HEK293 (cell line): ENCODE results near the gene ILK.

Source experiments
- BCL11B ChIP-seq: fragments of 450-650 bp; formaldehyde crosslinking; IDR thresholded peaks from 2 replicates; pipeline ENCODE4 v1.5.1; 2016; ENCODE audit warnings: low read depth, missing biosample characterization, missing genetic modification characterization
- RBAK ChIP-seq: fragments of 450-650 bp; formaldehyde crosslinking; IDR thresholded peaks from 2 replicates; pipeline ENCODE4 v1.5.1; 2016; ENCODE audit warnings: missing biosample characterization, missing genetic modification characterization
- SCRT1 ChIP-seq: fragments of 450-650 bp; formaldehyde crosslinking; IDR thresholded peaks from 2 replicates; pipeline ENCODE4 v1.5.1; 2016; ENCODE audit warnings: missing biosample characterization, missing genetic modification characterization, borderline replicate concordance
- SP2 ChIP-seq: fragments of 450-650 bp; formaldehyde crosslinking; IDR thresholded peaks from 2 replicates; pipeline ENCODE4 v1.5.1; 2016; ENCODE audit warnings: missing biosample characterization, missing genetic modification characterization
- ZFP37 ChIP-seq: fragments of 450-650 bp; formaldehyde crosslinking; IDR thresholded peaks from 2 replicates; pipeline ENCODE4 v1.5.1; 2016; ENCODE audit warnings: missing biosample characterization, missing genetic modification characterization
- ZFP41 ChIP-seq: fragments of 450-650 bp; formaldehyde crosslinking; IDR thresholded peaks from 2 replicates; pipeline ENCODE4 v1.5.1; 2016; ENCODE audit warnings: missing biosample characterization, missing genetic modification characterization, borderline replicate concordance
- ZNF138 ChIP-seq: fragments of 450-650 bp; formaldehyde crosslinking; IDR thresholded peaks from 2 replicates; pipeline ENCODE4 v1.5.1; 2016; ENCODE audit warnings: missing biosample characterization, missing genetic modification characterization, borderline replicate concordance
- ZNF23 ChIP-seq: fragments of 450-650 bp; formaldehyde crosslinking; IDR thresholded peaks from 2 replicates; pipeline ENCODE4 v1.5.1; 2016; ENCODE audit warnings: missing biosample characterization, missing genetic modification characterization, borderline replicate concordance
- ZNF433 ChIP-seq: fragments of 450-650 bp; formaldehyde crosslinking; IDR thresholded peaks from 2 replicates; pipeline ENCODE4 v1.5.1; 2016; ENCODE audit warnings: missing biosample characterization, missing genetic modification characterization, low read depth
- ZNF561 ChIP-seq: fragments of 450-650 bp; IDR thresholded peaks from 2 replicates; pipeline ENCODE4 v1.5.1; 2018; ENCODE audit warnings: missing biosample characterization, missing genetic modification characterization, borderline replicate concordance
- ZNF596 ChIP-seq: fragments of 450-650 bp; IDR thresholded peaks from 2 replicates; pipeline ENCODE4 v1.5.0; 2018; ENCODE audit warnings: missing biosample characterization, mild to moderate bottlenecking, missing genetic modification characterization, moderate library complexity
- ZNF600 ChIP-seq: fragments of 450-650 bp; formaldehyde crosslinking; IDR thresholded peaks from 2 replicates; pipeline ENCODE4 v1.5.1; 2016; ENCODE audit warnings: missing biosample characterization, missing genetic modification characterization
- ZNF658 ChIP-seq: fragments of 450-650 bp; formaldehyde crosslinking; IDR thresholded peaks from 2 replicates; pipeline ENCODE4; 2016; ENCODE audit warnings: missing biosample characterization, missing genetic modification characterization
- ZNF701 ChIP-seq: fragments of 450-650 bp; formaldehyde crosslinking; IDR thresholded peaks from 2 replicates; pipeline ENCODE4 v1.5.1; 2016; ENCODE audit warnings: missing biosample characterization, missing genetic modification characterization
- ZNF791 ChIP-seq: fragments of 450-650 bp; formaldehyde crosslinking; IDR thresholded peaks from 2 replicates; pipeline ENCODE4 v1.5.1; 2016; ENCODE audit warnings: missing biosample characterization, missing genetic modification characterization
- ZXDB ChIP-seq: fragments of 450-650 bp; formaldehyde crosslinking; IDR thresholded peaks from 2 replicates; pipeline ENCODE4 v1.5.1; 2016; ENCODE audit warnings: missing biosample characterization, missing genetic modification characterization
- TF ChIP-seq, protein P1 (sequence below): fragments of 450-650 bp; formaldehyde crosslinking; IDR thresholded peaks from 2 replicates; pipeline ENCODE4 v1.5.1; 2016; ENCODE audit warnings: missing biosample characterization, missing genetic modification characterization
- TF ChIP-seq, protein P2 (sequence below): fragments of 450-650 bp; formaldehyde crosslinking; IDR thresholded peaks from 2 replicates; pipeline ENCODE4; 2016; ENCODE audit warnings: missing biosample characterization, missing genetic modification characterization
- TF ChIP-seq, protein P3 (sequence below): fragments of 450-650 bp; formaldehyde crosslinking; IDR thresholded peaks from 2 replicates; pipeline ENCODE4 v1.5.1; 2016; ENCODE audit warnings: missing biosample characterization, missing genetic modification characterization
- TF ChIP-seq, protein P4 (sequence below): fragments of 450-650 bp; IDR thresholded peaks from 2 replicates; pipeline ENCODE4 v1.5.1; 2018; ENCODE audit warnings: missing biosample characterization, missing genetic modification characterization
- TF ChIP-seq, protein P5 (sequence below): fragments of 450-650 bp; formaldehyde crosslinking; IDR thresholded peaks from 2 replicates; pipeline ENCODE4 v1.5.1; 2016; ENCODE audit warnings: missing biosample characterization, missing genetic modification characterization, low read depth
- TF ChIP-seq, protein P6 (sequence below): fragments of 450-650 bp; formaldehyde crosslinking; IDR thresholded peaks from 2 replicates; pipeline ENCODE4 v1.5.1; 2017; ENCODE audit warnings: missing biosample characterization, missing genetic modification characterization
- TF ChIP-seq, protein P7 (sequence below): fragments of 450-650 bp; formaldehyde crosslinking; IDR thresholded peaks from 2 replicates; pipeline ENCODE4 v1.5.1; 2017; ENCODE audit warnings: missing biosample characterization, mild to moderate bottlenecking, missing genetic modification characterization, moderate library complexity
- TF ChIP-seq, protein P8 (sequence below): fragments of 450-650 bp; formaldehyde crosslinking; IDR thresholded peaks from 2 replicates; pipeline ENCODE4 v1.5.1; 2016; ENCODE audit warnings: missing biosample characterization, missing genetic modification characterization

Gene ILK

DNA sequence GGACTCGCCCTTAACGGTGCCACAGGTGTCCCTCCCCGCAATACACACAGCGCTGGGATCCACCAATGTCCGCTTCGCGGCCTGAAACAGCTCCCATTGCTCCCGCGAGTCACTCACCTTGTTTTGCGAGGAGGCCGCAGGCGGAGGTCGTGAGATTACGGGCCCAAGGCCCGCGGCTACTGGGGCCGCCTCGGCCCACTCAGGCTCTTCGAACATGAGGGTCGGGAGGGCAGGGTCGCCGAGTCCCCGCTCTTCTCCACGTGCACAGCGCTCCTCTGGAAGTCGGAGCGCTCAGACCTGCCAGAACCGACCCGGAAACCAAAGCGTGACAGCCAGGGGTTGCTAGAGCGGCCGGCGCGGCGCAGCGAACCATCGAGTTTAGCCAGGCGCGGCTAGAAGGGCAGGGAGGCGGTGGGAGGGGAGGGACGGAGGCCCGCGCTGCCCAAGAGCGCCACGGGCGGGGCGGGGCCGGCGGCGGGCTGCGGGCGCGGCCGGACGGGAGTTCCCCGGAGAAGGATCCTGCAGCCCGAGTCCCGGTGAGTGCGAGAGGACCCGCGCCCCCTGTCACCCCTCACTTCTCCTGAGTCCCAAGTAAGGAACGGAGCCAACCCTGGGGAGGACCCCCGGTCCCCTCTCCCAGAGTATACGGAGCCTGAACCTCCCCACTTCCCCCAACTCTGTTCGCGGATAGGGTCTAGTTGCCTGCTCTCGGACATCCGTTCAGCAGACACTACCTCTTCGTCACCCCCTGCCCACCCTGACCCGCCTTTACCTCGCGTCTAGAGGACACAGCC is at the start of gene ILK, which contains the start of gene RRP8 (continued):
- TF ChIP-seq SP2 (tag by site-specific recombination) (peak; percentile 70), ZNF658 (no peak), ZFP41 (tag by site-specific recombination) (no peak), ZNF701 (tag by site-specific recombination) (no peak), ZNF433 (tag by site-specific recombination) (no peak), ZNF561 (tag by site-specific recombination) (peak; percentile 64; the same call in 1 of the 2 replicates), ZNF23 (tag by site-specific recombination) (no peak), SCRT1 (tag by site-specific recombination) (peak; percentile 85), ZNF791 (no peak), ZFP37 (tag by site-specific recombination) (peak; percentile 65; the same call in 1 of the 2 replicates), ZNF600 (tag by site-specific recombination) (peak; percentile 84), ZXDB (tag by site-specific recombination) (peak; percentile 68), ZNF138 (no peak), BCL11B (tag by site-specific recombination) (no peak), ZNF596 (tag by site-specific recombination) (peak; percentile 11; the same call in 1 of the 2 replicates), RBAK (tag by site-specific recombination) (no peak)
- TF ChIP-seq, protein P1, sequence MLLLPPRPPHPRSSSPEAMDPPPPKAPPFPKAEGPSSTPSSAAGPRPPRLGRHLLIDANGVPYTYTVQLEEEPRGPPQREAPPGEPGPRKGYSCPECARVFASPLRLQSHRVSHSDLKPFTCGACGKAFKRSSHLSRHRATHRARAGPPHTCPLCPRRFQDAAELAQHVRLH (tag by site-specific recombination): 0 out of 2 replicates have a peak, but pooled peaks have one; percentile 44
- TF ChIP-seq, protein P2, sequence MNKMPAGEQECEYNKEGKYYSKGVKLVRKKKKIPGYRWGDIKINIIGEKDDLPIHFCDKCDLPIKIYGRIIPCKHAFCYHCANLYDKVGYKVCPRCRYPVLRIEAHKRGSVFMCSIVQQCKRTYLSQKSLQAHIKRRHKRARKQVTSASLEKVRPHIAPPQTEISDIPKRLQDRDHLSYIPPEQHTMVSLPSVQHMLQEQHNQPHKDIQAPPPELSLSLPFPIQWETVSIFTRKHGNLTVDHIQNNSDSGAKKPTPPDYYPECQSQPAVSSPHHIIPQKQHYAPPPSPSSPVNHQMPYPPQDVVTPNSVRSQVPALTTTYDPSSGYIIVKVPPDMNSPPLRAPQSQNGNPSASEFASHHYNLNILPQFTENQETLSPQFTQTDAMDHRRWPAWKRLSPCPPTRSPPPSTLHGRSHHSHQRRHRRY (tag by site-specific recombination): no peak
- TF ChIP-seq, protein P3, sequence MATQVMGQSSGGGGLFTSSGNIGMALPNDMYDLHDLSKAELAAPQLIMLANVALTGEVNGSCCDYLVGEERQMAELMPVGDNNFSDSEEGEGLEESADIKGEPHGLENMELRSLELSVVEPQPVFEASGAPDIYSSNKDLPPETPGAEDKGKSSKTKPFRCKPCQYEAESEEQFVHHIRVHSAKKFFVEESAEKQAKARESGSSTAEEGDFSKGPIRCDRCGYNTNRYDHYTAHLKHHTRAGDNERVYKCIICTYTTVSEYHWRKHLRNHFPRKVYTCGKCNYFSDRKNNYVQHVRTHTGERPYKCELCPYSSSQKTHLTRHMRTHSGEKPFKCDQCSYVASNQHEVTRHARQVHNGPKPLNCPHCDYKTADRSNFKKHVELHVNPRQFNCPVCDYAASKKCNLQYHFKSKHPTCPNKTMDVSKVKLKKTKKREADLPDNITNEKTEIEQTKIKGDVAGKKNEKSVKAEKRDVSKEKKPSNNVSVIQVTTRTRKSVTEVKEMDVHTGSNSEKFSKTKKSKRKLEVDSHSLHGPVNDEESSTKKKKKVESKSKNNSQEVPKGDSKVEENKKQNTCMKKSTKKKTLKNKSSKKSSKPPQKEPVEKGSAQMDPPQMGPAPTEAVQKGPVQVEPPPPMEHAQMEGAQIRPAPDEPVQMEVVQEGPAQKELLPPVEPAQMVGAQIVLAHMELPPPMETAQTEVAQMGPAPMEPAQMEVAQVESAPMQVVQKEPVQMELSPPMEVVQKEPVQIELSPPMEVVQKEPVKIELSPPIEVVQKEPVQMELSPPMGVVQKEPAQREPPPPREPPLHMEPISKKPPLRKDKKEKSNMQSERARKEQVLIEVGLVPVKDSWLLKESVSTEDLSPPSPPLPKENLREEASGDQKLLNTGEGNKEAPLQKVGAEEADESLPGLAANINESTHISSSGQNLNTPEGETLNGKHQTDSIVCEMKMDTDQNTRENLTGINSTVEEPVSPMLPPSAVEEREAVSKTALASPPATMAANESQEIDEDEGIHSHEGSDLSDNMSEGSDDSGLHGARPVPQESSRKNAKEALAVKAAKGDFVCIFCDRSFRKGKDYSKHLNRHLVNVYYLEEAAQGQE (tag by site-specific recombination): no peak
- TF ChIP-seq, protein P4, sequence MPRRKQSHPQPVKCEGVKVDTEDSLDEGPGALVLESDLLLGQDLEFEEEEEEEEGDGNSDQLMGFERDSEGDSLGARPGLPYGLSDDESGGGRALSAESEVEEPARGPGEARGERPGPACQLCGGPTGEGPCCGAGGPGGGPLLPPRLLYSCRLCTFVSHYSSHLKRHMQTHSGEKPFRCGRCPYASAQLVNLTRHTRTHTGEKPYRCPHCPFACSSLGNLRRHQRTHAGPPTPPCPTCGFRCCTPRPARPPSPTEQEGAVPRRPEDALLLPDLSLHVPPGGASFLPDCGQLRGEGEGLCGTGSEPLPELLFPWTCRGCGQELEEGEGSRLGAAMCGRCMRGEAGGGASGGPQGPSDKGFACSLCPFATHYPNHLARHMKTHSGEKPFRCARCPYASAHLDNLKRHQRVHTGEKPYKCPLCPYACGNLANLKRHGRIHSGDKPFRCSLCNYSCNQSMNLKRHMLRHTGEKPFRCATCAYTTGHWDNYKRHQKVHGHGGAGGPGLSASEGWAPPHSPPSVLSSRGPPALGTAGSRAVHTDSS (tag by site-specific recombination): no peak
- TF ChIP-seq, protein P5, sequence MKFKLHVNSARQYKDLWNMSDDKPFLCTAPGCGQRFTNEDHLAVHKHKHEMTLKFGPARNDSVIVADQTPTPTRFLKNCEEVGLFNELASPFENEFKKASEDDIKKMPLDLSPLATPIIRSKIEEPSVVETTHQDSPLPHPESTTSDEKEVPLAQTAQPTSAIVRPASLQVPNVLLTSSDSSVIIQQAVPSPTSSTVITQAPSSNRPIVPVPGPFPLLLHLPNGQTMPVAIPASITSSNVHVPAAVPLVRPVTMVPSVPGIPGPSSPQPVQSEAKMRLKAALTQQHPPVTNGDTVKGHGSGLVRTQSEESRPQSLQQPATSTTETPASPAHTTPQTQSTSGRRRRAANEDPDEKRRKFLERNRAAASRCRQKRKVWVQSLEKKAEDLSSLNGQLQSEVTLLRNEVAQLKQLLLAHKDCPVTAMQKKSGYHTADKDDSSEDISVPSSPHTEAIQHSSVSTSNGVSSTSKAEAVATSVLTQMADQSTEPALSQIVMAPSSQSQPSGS (tag by site-specific recombination): no peak
- TF ChIP-seq, protein P6, sequence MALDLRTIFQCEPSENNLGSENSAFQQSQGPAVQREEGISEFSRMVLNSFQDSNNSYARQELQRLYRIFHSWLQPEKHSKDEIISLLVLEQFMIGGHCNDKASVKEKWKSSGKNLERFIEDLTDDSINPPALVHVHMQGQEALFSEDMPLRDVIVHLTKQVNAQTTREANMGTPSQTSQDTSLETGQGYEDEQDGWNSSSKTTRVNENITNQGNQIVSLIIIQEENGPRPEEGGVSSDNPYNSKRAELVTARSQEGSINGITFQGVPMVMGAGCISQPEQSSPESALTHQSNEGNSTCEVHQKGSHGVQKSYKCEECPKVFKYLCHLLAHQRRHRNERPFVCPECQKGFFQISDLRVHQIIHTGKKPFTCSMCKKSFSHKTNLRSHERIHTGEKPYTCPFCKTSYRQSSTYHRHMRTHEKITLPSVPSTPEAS: no peak
- TF ChIP-seq, protein P7, sequence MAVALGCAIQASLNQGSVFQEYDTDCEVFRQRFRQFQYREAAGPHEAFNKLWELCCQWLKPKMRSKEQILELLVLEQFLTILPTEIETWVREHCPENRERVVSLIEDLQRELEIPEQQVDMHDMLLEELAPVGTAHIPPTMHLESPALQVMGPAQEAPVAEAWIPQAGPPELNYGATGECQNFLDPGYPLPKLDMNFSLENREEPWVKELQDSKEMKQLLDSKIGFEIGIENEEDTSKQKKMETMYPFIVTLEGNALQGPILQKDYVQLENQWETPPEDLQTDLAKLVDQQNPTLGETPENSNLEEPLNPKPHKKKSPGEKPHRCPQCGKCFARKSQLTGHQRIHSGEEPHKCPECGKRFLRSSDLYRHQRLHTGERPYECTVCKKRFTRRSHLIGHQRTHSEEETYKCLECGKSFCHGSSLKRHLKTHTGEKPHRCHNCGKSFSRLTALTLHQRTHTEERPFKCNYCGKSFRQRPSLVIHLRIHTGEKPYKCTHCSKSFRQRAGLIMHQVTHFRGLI: peak; percentile 32; the same call in 1 of the 2 replicates
- TF ChIP-seq, protein P8, sequence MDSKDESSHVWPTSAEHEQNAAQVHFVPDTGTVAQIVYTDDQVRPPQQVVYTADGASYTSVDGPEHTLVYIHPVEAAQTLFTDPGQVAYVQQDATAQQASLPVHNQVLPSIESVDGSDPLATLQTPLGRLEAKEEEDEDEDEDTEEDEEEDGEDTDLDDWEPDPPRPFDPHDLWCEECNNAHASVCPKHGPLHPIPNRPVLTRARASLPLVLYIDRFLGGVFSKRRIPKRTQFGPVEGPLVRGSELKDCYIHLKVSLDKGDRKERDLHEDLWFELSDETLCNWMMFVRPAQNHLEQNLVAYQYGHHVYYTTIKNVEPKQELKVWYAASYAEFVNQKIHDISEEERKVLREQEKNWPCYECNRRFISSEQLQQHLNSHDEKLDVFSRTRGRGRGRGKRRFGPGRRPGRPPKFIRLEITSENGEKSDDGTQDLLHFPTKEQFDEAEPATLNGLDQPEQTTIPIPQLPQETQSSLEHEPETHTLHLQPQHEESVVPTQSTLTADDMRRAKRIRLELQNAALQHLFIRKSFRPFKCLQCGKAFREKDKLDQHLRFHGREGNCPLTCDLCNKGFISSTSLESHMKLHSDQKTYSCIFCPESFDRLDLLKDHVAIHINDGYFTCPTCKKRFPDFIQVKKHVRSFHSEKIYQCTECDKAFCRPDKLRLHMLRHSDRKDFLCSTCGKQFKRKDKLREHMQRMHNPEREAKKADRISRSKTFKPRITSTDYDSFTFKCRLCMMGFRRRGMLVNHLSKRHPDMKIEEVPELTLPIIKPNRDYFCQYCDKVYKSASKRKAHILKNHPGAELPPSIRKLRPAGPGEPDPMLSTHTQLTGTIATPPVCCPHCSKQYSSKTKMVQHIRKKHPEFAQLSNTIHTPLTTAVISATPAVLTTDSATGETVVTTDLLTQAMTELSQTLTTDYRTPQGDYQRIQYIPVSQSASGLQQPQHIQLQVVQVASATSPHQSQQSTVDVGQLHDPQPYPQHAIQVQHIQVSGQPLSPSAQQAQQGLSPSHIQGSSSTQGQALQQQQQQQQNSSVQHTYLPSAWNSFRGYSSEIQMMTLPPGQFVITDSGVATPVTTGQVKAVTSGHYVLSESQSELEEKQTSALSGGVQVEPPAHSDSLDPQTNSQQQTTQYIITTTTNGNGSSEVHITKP (tag by site-specific recombination): no peak; the same call in 1 of the 2 replicates
